Mucosa of rectum (tissue), 2 donors: ENCODE data around the gene PEPD.

Experiments
- H3K27ac ChIP-seq, 2 donors: one replicate each; pipeline ENCODE4 v1.7.0; 2013; ENCODE audit warnings: inconsistent platforms in 2 of 2, low read depth in 2 of 2, low read length in 2 of 2
- H3K27me3 ChIP-seq, 2 donors: one replicate each; pipeline ENCODE4 v1.7.0; 2013; ENCODE audit warnings: low read length in 2 of 2; ENCODE audit not compliant: control insufficient read depth in 2 of 2, insufficient read depth in 2 of 2
- H3K36me3 ChIP-seq, 2 donors: one replicate each; pipeline ENCODE4 v1.7.0; 2013; ENCODE audit warnings: low read length in 2 of 2; ENCODE audit not compliant: control insufficient read depth in 2 of 2, insufficient read depth in 2 of 2
- H3K4me1 ChIP-seq, 2 donors: one replicate each; pipeline ENCODE4 v1.7.0; 2013; ENCODE audit warnings: low read length in 2 of 2, mild to moderate bottlenecking in 1 of 2; ENCODE audit not compliant: control insufficient read depth in 2 of 2, insufficient read depth in 2 of 2
- H3K4me3 ChIP-seq, 2 donors: one replicate each; pipeline ENCODE4 v1.7.0; 2013; ENCODE audit warnings: low read length in 2 of 2
- H3K9ac ChIP-seq, 2 donors: one replicate each; pipeline ENCODE4 v1.7.0; 2013; ENCODE audit warnings: low read length in 2 of 2, low read depth in 1 of 2, mild to moderate bottlenecking in 1 of 2
- H3K9me3 ChIP-seq, 2 donors: one replicate each; pipeline ENCODE4 v1.7.0; 2013; ENCODE audit warnings: low read length in 2 of 2; ENCODE audit not compliant: control insufficient read depth in 2 of 2
- donor health status: healthy.
- donor health status: Normal muscosa, but diverticular disease.

PEPD gene

GRCh38 chr19:33507021-33507956 lies 14.3 kb downstream of the PEPD start:
- H3K4me3 ChIP-seq, result no peak overlapping the region
- H3K27me3 ChIP-seq, result no peaks in the 10 kb centered on the region
- no peaks in the 10 kb centered on the region for H3K9me3 ChIP-seq
- H3K9ac ChIP-seq, result no peak overlapping the region
- H3K27ac ChIP-seq, result no peak overlapping the region
- no peaks in the 10 kb centered on the region for H3K4me1 ChIP-seq
- H3K36me3 ChIP-seq, result peaks cover 0 to 4% of the 10 kb centered on the region in 2 donors

- no peaks in the 10 kb centered on the region for H3K27me3 ChIP-seq
These were observed 15.1 kb downstream of the PEPD start for GRCh38 chr19:33506498-33506897.

DNA sequence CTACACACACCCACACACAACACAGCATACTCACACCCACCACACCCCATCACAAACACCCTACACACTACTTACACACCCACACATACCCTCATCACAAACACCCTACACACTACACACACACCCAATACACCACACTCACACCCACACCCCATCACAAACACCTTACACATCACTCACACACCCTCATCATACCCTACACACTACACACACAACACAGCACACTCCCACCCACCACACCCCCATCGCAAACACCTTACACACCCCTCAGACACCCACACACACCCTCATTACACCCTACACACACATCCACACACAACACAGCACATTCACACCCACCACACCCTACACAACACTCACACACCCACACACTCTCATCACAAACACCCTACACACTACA lies 15.8 kb downstream of the PEPD start:
- Histone ChIP-seq H3K4me3 (no peak overlapping the region), H3K27me3 (no peaks in the 10 kb centered on the region), H3K4me1 (no peaks in the 10 kb centered on the region), H3K9me3 (no peaks in the 10 kb centered on the region), H3K27ac (no peak overlapping the region), H3K9ac (no peak overlapping the region), H3K36me3 (peaks cover 0 to 2% of the 10 kb centered on the region in 2 donors)

More at GRCh38 chr19:33506498-33506897, 15.1 kb downstream of the PEPD start:
- no peaks in the 10 kb centered on the region for H3K9me3 ChIP-seq
- H3K36me3 ChIP-seq, result peaks cover 0 to 4% of the 10 kb centered on the region in 2 donors
- no peak overlapping the region for H3K27ac ChIP-seq
- H3K9ac ChIP-seq, result no peak overlapping the region
- H3K4me3 ChIP-seq, result no peak overlapping the region
- H3K4me1 ChIP-seq, result no peaks in the 10 kb centered on the region

DNA sequence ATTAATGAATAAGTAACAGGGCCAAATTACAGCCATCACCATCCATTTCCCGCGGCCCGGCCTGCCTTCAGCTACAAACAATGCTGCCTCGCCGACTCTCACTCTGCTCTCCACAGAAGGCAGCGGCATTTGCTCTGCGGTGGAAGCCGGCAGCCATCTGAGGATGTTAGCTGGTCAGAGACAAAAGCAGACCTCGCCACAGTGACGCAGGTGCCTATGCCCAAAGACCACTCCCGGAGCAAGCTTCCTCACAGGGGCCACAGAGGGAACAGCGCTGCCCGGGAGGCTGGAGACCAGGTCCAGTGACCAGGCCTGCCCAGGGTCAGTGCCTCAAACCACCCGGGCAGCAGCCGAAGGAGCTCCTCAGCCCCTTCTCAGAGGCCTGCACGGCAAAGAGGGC lies 16.4 kb downstream of the PEPD start:
- Histone ChIP-seq H3K4me1 (no peaks in the 10 kb centered on the region), H3K4me3 (no peak overlapping the region), H3K9me3 (no peaks in the 10 kb centered on the region), H3K36me3 (peaks cover 2 to 6% of the 10 kb centered on the region in 2 donors), H3K9ac (no peak overlapping the region), H3K27ac (no peak overlapping the region), H3K27me3 (no peaks in the 10 kb centered on the region)

GRCh38 chr19:33504058-33504444 lies 17.5 kb downstream of the PEPD start:
- Histone ChIP-seq H3K9ac (no peak overlapping the region), H3K36me3 (peaks cover 3 to 14% of the 10 kb centered on the region in 2 donors)

DNA sequence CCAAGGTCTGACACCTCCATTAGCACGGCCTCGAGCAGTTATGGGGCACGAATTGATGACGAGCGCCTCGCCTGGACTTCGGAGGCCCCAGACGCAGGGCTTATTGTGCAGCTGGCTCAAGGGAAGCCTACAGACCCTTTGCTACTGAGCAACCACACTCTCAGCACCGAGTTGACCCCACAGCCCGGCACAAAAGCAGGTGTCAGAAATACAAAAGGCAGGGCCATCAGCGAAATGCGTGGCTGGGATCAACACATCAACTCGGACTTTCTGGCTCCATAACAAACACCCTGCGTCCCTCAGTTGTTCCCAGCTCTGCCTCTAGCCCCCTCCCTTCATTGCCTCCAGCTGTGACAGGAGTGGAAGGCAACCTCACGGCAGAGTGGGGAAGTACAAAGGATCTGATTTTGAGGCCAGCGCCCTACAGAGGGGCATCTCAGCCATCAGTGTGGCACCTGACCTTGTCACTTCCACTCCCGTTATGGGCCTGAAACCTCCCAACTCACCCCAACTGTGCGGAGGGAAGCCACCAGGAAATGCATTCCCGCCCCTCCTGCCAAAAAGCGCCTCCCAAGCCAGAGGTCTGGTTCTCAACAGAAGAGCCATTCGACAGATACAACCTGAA lies 18.0 kb downstream of the PEPD start:
- H3K27me3 ChIP-seq, result no peaks in the 10 kb centered on the region

More at GRCh38 chr19:33504058-33504444, 17.5 kb downstream of the PEPD start:
- no peaks in the 10 kb centered on the region for H3K9me3 ChIP-seq
- no peak overlapping the region for H3K27ac ChIP-seq
- H3K4me1 ChIP-seq, result no peaks in the 10 kb centered on the region
- H3K27me3 ChIP-seq, result no peaks in the 10 kb centered on the region
- no peak overlapping the region for H3K4me3 ChIP-seq

DNA sequence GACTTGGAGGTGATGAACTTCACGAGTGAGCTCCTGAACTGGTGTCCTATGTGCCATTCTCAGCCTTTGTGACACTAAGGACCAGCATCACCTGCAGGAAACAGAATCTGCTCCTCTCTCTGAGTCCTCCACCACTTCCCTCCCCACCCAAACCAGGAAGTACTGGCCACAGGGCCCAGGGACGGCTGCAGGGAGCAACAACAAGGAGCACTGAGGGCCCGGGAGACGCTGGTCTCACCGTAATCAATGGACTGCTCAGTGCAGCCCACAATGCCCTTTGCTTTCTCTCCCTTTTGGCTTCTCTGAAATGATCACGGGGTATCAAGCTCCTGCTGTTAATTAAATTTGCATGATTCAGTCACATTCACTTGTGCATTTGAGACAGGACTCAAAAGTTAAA lies 18.6 kb downstream of the PEPD start:
- no peak overlapping the region for H3K27ac ChIP-seq
- H3K27me3 ChIP-seq, result no peaks in the 10 kb centered on the region
- no peaks in the 10 kb centered on the region for H3K9me3 ChIP-seq
- no peak overlapping the region for H3K9ac ChIP-seq
- peaks cover 3 to 19% of the 10 kb centered on the region in 2 donors for H3K36me3 ChIP-seq
- no peak overlapping the region for H3K4me3 ChIP-seq
- no peaks in the 10 kb centered on the region for H3K4me1 ChIP-seq

More for the DNA sequence above, 18.0 kb downstream of the PEPD start:
- no peak overlapping the region for H3K9ac ChIP-seq
- peaks cover 3 to 16% of the 10 kb centered on the region in 2 donors for H3K36me3 ChIP-seq
- H3K27ac ChIP-seq, result no peak overlapping the region
- no peak overlapping the region for H3K4me3 ChIP-seq
- H3K4me1 ChIP-seq, result no peaks in the 10 kb centered on the region
- no peaks in the 10 kb centered on the region for H3K9me3 ChIP-seq

DNA sequence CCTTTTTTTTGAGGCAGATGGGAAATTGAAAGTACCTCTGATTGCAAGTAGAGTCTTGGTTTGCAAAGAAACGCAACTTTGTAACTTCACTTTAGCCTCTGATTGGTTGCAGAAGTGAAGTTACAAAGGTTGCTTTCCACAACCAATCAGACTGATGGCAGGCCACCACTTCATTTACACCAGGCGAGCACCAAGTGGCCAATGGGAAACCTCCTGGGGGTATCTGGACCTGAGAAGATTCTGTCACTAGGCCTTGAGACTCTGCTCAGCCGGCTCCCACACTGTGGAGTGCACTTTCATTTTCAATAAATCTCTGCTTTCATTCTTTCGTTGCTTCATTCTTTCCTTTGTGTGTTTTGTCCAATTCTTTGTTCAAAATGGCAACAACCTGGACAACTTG lies 19.1 kb downstream of the PEPD start:
- Histone ChIP-seq H3K9ac (no peak overlapping the region), H3K27me3 (no peaks in the 10 kb centered on the region), H3K4me3 (no peak overlapping the region), H3K36me3 (peaks cover 3 to 19% of the 10 kb centered on the region in 2 donors), H3K9me3 (no peaks in the 10 kb centered on the region), H3K4me1 (no peaks in the 10 kb centered on the region), H3K27ac (no peak overlapping the region)

GRCh38 chr19:33501693-33502356 lies 19.8 kb downstream of the PEPD start:
- Histone ChIP-seq H3K27me3 (no peaks in the 10 kb centered on the region), H3K4me1 (no peaks in the 10 kb centered on the region), H3K9ac (no peak overlapping the region), H3K36me3 (peaks cover 3 to 19% of the 10 kb centered on the region in 2 donors), H3K9me3 (no peaks in the 10 kb centered on the region), H3K27ac (no peak overlapping the region), H3K4me3 (no peak overlapping the region)

- Histone ChIP-seq H3K27me3 (no peaks in the 10 kb centered on the region), H3K9ac (no peak overlapping the region), H3K4me3 (no peak overlapping the region), H3K36me3 (peaks cover 3 to 19% of the 10 kb centered on the region in 2 donors), H3K9me3 (no peaks in the 10 kb centered on the region), H3K4me1 (no peaks in the 10 kb centered on the region), H3K27ac (no peak overlapping the region)
These were observed 20.6 kb downstream of the PEPD start for GRCh38 chr19:33500991-33501390.
